ENCODE data around the gene OVCH1. TPM values are rescaled to one million over a fixed set of nuclear protein-coding genes. Genes with fewer than 3 reads are reported as not detected.
"Not testable (repeated sequence)": the region's sequence is repeated elsewhere in the genome, so short reads cannot be mapped to it uniquely, and the experiment has no call there.

Gene OVCH1
- total and polyA plus RNA-seq, 9 of the 15 experiments (the other 6 are each of a cell fraction or from before 2014, with no cell fraction given) = not detected

DNA sequence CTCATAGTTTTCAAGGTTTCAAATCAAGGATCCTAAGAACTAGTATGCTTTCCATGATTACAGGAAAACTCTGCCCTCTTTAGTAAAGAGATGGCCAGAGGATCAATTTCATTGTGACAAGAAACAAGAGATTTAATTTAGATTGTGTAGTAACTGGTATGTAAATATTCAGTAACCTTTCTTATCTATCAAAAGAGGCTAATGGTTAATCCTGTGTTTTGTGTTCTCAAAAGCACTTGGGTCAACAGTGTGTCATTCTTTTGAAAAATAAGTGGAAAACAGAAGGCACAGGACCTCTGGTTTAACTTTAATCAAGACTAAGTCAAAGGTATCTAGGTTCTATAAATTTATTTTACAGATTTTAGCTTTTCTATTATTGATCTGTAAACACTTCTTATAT lies 59.9 kb downstream of the OVCH1 start:
- Histone ChIP-seq H3K4me1 (replicated peaks in 1 of 2; ENCODE audit: control insufficient read depth in 2 of 2, insufficient read depth in 2 of 2, low read length in 2 of 2) (no peaks in the 10 kb centered on the region; a peak in 1 of 5 replicates), H3K36me3 (ENCODE audit: control insufficient read depth, insufficient read depth, low read length) (no peaks in the 10 kb centered on the region), H3K27me3 (ENCODE audit: control insufficient read depth in 2 of 2, insufficient read depth in 2 of 2, low read length in 2 of 2) (no peaks in the 10 kb centered on the region), H3K9me3 (replicated peaks; ENCODE audit: control insufficient read depth, insufficient read depth, low read depth, low read length) (peaks cover 2% of the 10 kb centered on the region; the same call in 1 of the 2 replicates), H3K79me2 (ENCODE audit: control insufficient read depth, insufficient read depth, low read length) (no peaks in the 10 kb centered on the region), H3K9ac (ENCODE audit: insufficient read depth in 1 of 2, low read depth in 2 of 2, low read length in 2 of 2) (no peak overlapping the region), H3K27ac (ENCODE audit: extremely low read depth, low read depth, low read length) (no peak overlapping the region), H4K20me1 (replicated peaks; ENCODE audit: control insufficient read depth, insufficient read depth, low read length) (no peaks in the 10 kb centered on the region), H3K4me2 (ENCODE audit: insufficient read depth, low read length) (no peak overlapping the region), H3K4me3 (no peak overlapping the region), H2AFZ (ENCODE audit: low read depth, low read length) (no peak overlapping the region), H3K9me1 (ENCODE audit: control insufficient read depth, insufficient read depth, low read length) (no peaks in the 10 kb centered on the region)
- CTCF ChIA-PET (ENCODE audit: low intra/inter-chr PET ratio) = no interaction called here
- in situ Hi-C loops (cut with MboI) = no loop called here
- no TSS peak for BruUV-seq (replicated peaks)
- TF ChIP-seq BRCA1 (IDR thresholded peaks at IDR 0.05) (no peak), BRCA1 (CRISPR knock-in tag; IDR thresholded peaks at IDR 0.05) (no peak), TARDBP (IDR thresholded peaks at IDR 0.05) (no peak), TAF9B (IDR thresholded peaks at IDR 0.05; ENCODE audit: partially characterized antibody) (no peak), MCM5 (IDR thresholded peaks at IDR 0.05; ENCODE audit: low read depth) (no peak), ZNF561 (CRISPR knock-in tag; conservative IDR thresholded peaks at IDR 0.05) (no peak), ZC3H8 (IDR thresholded peaks at IDR 0.05) (no peak)
- POLR2A ChIA-PET = no interaction called here
- FAIRE-seq (no peak), ATAC-seq (no peak), DNase-seq (ENCODE audit: extremely low read depth in 1 of 4, low spot score in 3 of 4) (no peak)
- intact Hi-C loops (cut with micrococcal nuclease) = no loop called here

DNA sequence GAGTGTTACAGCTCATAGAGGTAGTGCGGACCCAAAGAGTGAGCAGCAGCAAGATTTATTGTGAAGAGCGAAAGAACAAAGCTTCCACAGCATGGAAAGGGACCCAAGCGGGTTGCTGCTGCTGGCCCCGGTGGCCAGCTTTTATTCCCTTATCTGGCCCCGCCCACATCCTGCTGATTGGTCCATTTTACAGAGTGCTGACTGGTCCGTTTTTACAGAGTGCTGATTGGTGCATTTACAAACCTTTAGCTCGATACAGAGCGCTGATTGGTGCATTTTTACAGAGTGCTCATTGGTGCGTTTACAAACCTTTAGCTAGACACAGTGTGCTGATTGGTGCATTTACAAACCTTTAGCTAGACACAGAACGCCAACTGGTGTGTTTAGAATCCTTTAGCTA lies 60.7 kb downstream of the OVCH1 start:
- H3K9ac ChIP-seq (ENCODE audit: insufficient read depth in 1 of 2, low read depth in 2 of 2, low read length in 2 of 2); H3K36me3 ChIP-seq (ENCODE audit: control insufficient read depth, insufficient read depth, low read length); POLR2A ChIA-PET; H2AFZ ChIP-seq (ENCODE audit: low read depth, low read length); DNase-seq (ENCODE audit: extremely low read depth in 1 of 4, low spot score in 3 of 4); H3K27ac ChIP-seq (ENCODE audit: extremely low read depth, low read depth, low read length); H4K20me1 ChIP-seq (replicated peaks; ENCODE audit: control insufficient read depth, insufficient read depth, low read length); CTCF ChIA-PET (ENCODE audit: low intra/inter-chr PET ratio); FAIRE-seq; BruUV-seq (replicated peaks); in situ Hi-C loops (cut with MboI); intact Hi-C loops (cut with micrococcal nuclease); H3K27me3 ChIP-seq (ENCODE audit: control insufficient read depth in 2 of 2, insufficient read depth in 2 of 2, low read length in 2 of 2); H3K4me2 ChIP-seq (ENCODE audit: insufficient read depth, low read length); H3K9me1 ChIP-seq (ENCODE audit: control insufficient read depth, insufficient read depth, low read length); H3K4me1 ChIP-seq (replicated peaks in 1 of 2; ENCODE audit: control insufficient read depth in 2 of 2, insufficient read depth in 2 of 2, low read length in 2 of 2); ATAC-seq; H3K9me3 ChIP-seq (replicated peaks; ENCODE audit: control insufficient read depth, insufficient read depth, low read depth, low read length); H3K79me2 ChIP-seq (ENCODE audit: control insufficient read depth, insufficient read depth, low read length); H3K4me3 ChIP-seq: not testable (repeated sequence)
- 0 out of 2 replicates have a peak, but pooled peaks have one; percentile 20 for TF ChIP-seq CC2D1A (IDR thresholded peaks at IDR 0.05)
- TF ChIP-seq MAFG (tag; conservative IDR thresholded peaks at IDR 0.05) = 0 out of 2 replicates have a peak, but pooled peaks have one; percentile 32
- peak; percentile 76 for TF ChIP-seq ZNF316 (IDR thresholded peaks at IDR 0.05)
- TF ChIP-seq NFYB (IDR thresholded peaks at IDR 0.05; ENCODE audit: extremely low read depth, insufficient read length) = peak; percentile 40
- TF ChIP-seq C11orf30 (IDR thresholded peaks at IDR 0.05; ENCODE audit: low read depth) = peak; percentile 54
- 69% methylated on average over 9 of the region's 10 CpGs for whole genome bisulfite sequencing (ENCODE audit: insufficient coverage, low coverage, missing lambda C conversion rate)

Data from K562 (cell line).